Hepatocyte (in vitro differentiated cells): Measurements from ENCODE around the gene ADAM8.

Experiments
- CTCF ChIP-seq: fragments of 200-600 bp; sonication (generic); IDR thresholded peaks from 2 replicates; pipeline ENCODE4 v1.5.1; 2016; ENCODE audit warnings: antibody characterized with exemption, mild to moderate bottlenecking; ENCODE audit not compliant: poor library complexity
- EZH2 ChIP-seq: fragments of 200-600 bp; sonication (generic); IDR thresholded peaks from 2 replicates; pipeline ENCODE4 v1.6.1; 2016; ENCODE audit warnings: antibody characterized with exemption, mild to moderate bottlenecking, borderline replicate concordance

GRCh38 chr10:133277993-133278576, 1.4 kb upstream of the ADAM8 start:
- TF ChIP-seq CTCF = no peak
- TF ChIP-seq EZH2 = no peak
